Omental fat pad (tissue), 4 donors: ENCODE results near the gene CASP1. TPM values are rescaled to one million over a fixed set of nuclear protein-coding genes. Genes with fewer than 3 reads are reported as not detected.

ENCODE experiments used
- ATAC-seq: fragments of 150-250 bp; one replicate; pipeline ENCODE4 v1.9.1; 2016; ENCODE audit warnings: mild to moderate bottlenecking, moderate library complexity; ENCODE audit not compliant: low FRiP score
- DNase-seq: peaks from one replicate; pipeline ENCODE4 v3.0.0-alpha.2; 2019; ENCODE audit warnings: low spot score
- total RNA-seq, 4 donors: library from RNA; depleted of rRNA; stranded (reverse); fragments of >200 nt; gene quantifications; one replicate each; pipeline ENCODE4 v1.1.0, GENCODE V29; 2016
- TF ChIP-seq, protein P1 (sequence below), 3 donors: fragments of 450-650 bp; IDR thresholded peaks; one replicate each; pipeline ENCODE4 v1.5.1; 2016 to 2017; ENCODE audit warnings: antibody characterized with exemption in 3 of 3, mild to moderate bottlenecking in 3 of 3, moderate library complexity in 2 of 3

Gene CASP1
- total RNA-seq, 4 donors from 2014 or later = 12.1 to 28.4 (median 20.8) TPM

- ATAC-seq = no peak
- DNase-seq = no peak
- TF ChIP-seq, protein P1, sequence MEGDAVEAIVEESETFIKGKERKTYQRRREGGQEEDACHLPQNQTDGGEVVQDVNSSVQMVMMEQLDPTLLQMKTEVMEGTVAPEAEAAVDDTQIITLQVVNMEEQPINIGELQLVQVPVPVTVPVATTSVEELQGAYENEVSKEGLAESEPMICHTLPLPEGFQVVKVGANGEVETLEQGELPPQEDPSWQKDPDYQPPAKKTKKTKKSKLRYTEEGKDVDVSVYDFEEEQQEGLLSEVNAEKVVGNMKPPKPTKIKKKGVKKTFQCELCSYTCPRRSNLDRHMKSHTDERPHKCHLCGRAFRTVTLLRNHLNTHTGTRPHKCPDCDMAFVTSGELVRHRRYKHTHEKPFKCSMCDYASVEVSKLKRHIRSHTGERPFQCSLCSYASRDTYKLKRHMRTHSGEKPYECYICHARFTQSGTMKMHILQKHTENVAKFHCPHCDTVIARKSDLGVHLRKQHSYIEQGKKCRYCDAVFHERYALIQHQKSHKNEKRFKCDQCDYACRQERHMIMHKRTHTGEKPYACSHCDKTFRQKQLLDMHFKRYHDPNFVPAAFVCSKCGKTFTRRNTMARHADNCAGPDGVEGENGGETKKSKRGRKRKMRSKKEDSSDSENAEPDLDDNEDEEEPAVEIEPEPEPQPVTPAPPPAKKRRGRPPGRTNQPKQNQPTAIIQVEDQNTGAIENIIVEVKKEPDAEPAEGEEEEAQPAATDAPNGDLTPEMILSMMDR (IDR thresholded peaks at IDR 0.05) = no peak
Measured at GRCh38 chr11:105022527-105022926, 12.4 kb downstream of the CASP1 start.

- DNase-seq (no peak), ATAC-seq (no peak)
- TF ChIP-seq, protein P1 (IDR thresholded peaks at IDR 0.05) = no peak
Measured at GRCh38 chr11:105007463-105007862, 27.5 kb downstream of the CASP1 start.

DNA sequence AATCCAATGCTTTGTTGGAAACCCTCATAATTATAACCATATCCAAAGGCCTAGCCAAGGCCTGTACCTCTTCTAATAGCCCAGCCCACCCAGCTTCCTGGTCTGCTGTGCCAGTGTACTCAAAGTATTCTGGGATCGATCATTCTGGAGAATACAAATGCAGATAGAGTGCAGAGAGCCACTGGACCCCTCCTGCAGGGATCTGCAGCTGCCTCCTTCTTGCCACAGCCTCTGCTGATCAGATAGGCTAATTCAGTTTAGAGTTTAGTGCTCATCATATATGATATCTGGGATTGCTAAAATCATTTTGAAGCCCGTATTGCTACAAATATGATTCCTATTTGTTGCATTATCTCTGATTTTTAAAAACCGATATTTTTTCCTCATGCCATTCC is 29.5 kb downstream of the CASP1 start:
- no peak for ATAC-seq
- TF ChIP-seq, protein P1 (IDR thresholded peaks at IDR 0.05) = no peak
- DNase-seq = no peak

DNA sequence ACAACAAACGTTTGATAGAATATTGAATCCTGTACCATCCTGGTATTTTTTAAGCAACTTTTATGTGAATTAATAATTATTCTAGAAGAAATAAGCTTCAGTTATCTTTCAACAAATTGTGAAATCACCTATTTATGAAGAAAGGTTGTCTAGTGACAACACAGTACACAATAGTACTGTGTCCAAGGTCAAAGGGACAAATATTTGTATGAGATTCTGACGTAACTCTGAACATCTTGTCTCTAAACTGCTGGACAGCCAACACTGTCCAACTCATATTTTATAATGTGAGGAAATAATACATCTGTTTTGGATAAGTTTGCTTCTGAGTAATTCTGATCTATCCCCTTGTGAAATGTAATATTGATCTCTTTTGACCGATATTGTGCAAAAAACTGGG is 30.9 kb downstream of the CASP1 start:
- TF ChIP-seq, protein P1 (IDR thresholded peaks at IDR 0.05) = no peak
- ATAC-seq (no peak), DNase-seq (no peak)

DNA sequence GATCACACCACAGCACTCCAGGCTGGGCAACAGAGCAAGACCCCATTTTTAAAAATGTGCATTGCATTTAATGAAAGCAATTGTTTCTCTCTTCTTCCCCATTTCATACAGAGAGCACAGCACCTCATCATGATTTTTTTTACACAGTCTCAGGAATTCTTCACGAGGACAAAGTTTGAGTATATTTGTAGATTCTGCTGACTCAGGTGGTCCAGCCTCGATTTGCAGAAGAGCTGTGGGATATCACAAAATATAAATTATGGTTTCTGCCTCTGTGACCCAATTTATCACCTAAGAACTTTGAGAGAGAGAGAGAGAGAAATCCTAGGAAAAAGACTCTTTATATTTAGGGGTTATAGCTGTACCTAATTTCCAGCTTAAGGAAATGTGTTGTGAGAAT is 31.8 kb downstream of the CASP1 start:
- TF ChIP-seq, protein P1 (IDR thresholded peaks at IDR 0.05) = no peak
- no peak for DNase-seq
- ATAC-seq = no peak

- TF ChIP-seq, protein P1 (IDR thresholded peaks at IDR 0.05) = no peak
- ATAC-seq = no peak
- no peak for DNase-seq
Measured at GRCh38 chr11:105000797-105001196, 34.1 kb downstream of the CASP1 start.

DNA sequence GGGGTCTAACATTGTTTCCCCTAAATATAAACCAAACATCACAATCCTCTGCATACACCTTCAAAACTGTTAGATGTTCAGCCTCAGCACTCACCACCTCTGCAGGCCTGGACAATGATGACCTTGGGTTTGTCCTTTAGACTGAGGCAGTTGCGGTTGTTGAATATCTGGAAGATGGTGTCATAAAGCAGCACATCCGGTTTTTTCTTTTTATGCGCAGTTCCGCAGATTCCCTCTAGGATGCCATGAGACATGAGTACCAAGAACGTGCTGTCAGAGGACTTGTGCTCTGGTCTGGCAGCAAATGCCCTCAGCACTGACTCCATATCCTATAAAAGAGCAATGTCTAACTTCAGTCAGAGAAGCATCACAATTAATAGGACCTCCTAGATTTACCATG is 34.8 kb downstream of the CASP1 start:
- DNase-seq (no peak), ATAC-seq (no peak)
- TF ChIP-seq, protein P1 (IDR thresholded peaks at IDR 0.05) = no peak
